Panc1 (cell line): ENCODE measurements around the gene SYT13.

Experiments
- POLR2AphosphoS5 ChIP-seq: IDR thresholded peaks from 2 replicates; pipeline ENCODE4 v1.6.1; 2012; ENCODE audit warnings: mild to moderate bottlenecking, low read depth, low read length, moderate library complexity
- SIN3A ChIP-seq: IDR thresholded peaks from 2 replicates; pipeline ENCODE4 v1.6.1; 2012; ENCODE audit warnings: low read depth, mild to moderate bottlenecking, low read length, moderate library complexity, borderline replicate concordance; ENCODE audit not compliant: insufficient read depth
- TF ChIP-seq, protein P1 (sequence below): fragments of 450-650 bp; IDR thresholded peaks from 2 replicates; pipeline ENCODE4 v1.5.1; 2017; ENCODE audit warnings: mild to moderate bottlenecking

DNA sequence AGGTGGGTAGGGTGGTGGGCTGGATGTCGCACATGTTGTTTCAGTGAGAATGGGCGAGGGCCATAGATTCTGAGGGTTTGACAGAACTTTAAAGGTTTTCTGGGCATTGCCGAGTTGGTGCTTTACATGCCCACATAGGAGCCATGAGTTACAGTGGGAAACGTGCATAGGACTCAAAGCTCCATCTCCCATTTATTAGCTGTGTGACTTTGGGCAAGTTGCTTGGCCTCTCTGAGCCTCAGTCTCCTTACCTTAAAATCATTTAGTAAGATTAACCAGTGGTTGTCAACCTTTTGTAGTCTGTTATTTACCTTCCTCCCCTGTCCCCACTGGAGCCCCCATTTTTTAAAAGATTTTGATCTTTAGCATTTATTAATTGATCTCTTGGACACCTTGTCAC, 67.4 kb downstream of the SYT13 start:
- TF ChIP-seq, protein P1, sequence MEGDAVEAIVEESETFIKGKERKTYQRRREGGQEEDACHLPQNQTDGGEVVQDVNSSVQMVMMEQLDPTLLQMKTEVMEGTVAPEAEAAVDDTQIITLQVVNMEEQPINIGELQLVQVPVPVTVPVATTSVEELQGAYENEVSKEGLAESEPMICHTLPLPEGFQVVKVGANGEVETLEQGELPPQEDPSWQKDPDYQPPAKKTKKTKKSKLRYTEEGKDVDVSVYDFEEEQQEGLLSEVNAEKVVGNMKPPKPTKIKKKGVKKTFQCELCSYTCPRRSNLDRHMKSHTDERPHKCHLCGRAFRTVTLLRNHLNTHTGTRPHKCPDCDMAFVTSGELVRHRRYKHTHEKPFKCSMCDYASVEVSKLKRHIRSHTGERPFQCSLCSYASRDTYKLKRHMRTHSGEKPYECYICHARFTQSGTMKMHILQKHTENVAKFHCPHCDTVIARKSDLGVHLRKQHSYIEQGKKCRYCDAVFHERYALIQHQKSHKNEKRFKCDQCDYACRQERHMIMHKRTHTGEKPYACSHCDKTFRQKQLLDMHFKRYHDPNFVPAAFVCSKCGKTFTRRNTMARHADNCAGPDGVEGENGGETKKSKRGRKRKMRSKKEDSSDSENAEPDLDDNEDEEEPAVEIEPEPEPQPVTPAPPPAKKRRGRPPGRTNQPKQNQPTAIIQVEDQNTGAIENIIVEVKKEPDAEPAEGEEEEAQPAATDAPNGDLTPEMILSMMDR: no peak
- TF ChIP-seq POLR2AphosphoS5 (no peak), SIN3A (no peak)
